ENCODE measurements around the gene NPAS4.

GRCh38 chr11:66459138-66459778 lies 38.4 kb downstream of the NPAS4 start:
- TF ChIP-seq CTCF (IDR thresholded peaks at IDR 0.05) = no peak
- no peak for TF ChIP-seq POLR2A (IDR thresholded peaks at IDR 0.05)

Data from lower leg skin (tissue), 3 donors.